Measurements from ENCODE around the gene AMMECR1.
"Not testable (repeated sequence)": the region's sequence is repeated elsewhere in the genome, so short reads cannot be mapped to it uniquely, and the experiment has no call there.

Gene AMMECR1

GRCh38 chrX:110155759-110156158 lies 162.1 kb downstream of the AMMECR1 start:
- no peak for TF ChIP-seq CTCF (conservative IDR thresholded peaks at IDR 0.05; ENCODE audit: low read length)
- no peak for DNase-seq (ENCODE audit: low read depth)
- no peak overlapping the region for H3K4me3 ChIP-seq (ENCODE audit: low read length)

GRCh38 chrX:110154328-110154727 lies 163.6 kb downstream of the AMMECR1 start:
- not testable (repeated sequence) for DNase-seq (ENCODE audit: low read depth); H3K4me3 ChIP-seq (ENCODE audit: low read length)

- H3K4me3 ChIP-seq (ENCODE audit: low read length): no peak overlapping the region
- no peak for TF ChIP-seq CTCF (conservative IDR thresholded peaks at IDR 0.05; ENCODE audit: low read length)
- no peak for DNase-seq (ENCODE audit: low read depth)
Observed at GRCh38 chrX:110153896-110154295, 164.0 kb downstream of the AMMECR1 start.

- no peak for TF ChIP-seq CTCF (conservative IDR thresholded peaks at IDR 0.05; ENCODE audit: low read length)
- DNase-seq (ENCODE audit: low read depth): no peak
- H3K4me3 ChIP-seq (ENCODE audit: low read length): no peak overlapping the region
Observed at GRCh38 chrX:110153244-110153643, 164.6 kb downstream of the AMMECR1 start.

- no peak overlapping the region for H3K4me3 ChIP-seq (ENCODE audit: low read length)
- peak; percentile 38 for DNase-seq (ENCODE audit: low read depth)
- peak; percentile 79 for TF ChIP-seq CTCF (conservative IDR thresholded peaks at IDR 0.05; ENCODE audit: low read length)
Observed at GRCh38 chrX:110146521-110146920, 171.4 kb downstream of the AMMECR1 start.

GRCh38 chrX:110145854-110146253 lies 172.0 kb downstream of the AMMECR1 start:
- DNase-seq (ENCODE audit: low read depth): peak; percentile 29
- H3K4me3 ChIP-seq (ENCODE audit: low read length): no peak overlapping the region
- peak; percentile 68 for TF ChIP-seq CTCF (conservative IDR thresholded peaks at IDR 0.05; ENCODE audit: low read length)

- no peak overlapping the region for H3K4me3 ChIP-seq (ENCODE audit: low read length)
- no peak for DNase-seq (ENCODE audit: low read depth)
- no peak for TF ChIP-seq CTCF (conservative IDR thresholded peaks at IDR 0.05; ENCODE audit: low read length)
Observed at GRCh38 chrX:110145311-110145710, 172.6 kb downstream of the AMMECR1 start.

Measured in AG10803 (cell line).